ENCODE measurements around the gene SPEF2. TPM values are rescaled to one million over a fixed set of nuclear protein-coding genes. Genes with fewer than 3 reads are reported as not detected.

Gene SPEF2
- total and polyA plus RNA-seq, 5 donors from 2014 or later, result 0.75 to 4.4 (median 1.5) TPM

DNA sequence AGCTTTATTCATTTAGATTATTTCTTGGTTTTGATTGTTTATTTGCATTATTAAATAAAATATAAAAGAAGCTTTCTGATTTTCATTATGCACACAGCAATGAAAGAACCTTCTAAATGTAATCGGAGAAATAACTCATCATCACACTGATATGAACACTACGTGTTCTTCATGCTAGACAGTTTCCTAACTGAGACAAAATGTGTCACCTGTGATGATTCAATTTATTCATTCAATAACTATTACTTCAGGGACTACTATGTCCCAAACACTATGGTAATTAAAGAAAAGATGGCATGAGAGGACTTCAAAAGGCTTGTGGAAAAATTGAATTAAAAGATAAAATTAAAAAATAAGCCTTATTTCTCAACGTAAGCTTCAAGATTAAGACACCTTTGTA is 118.1 kb downstream of the SPEF2 start:
- Mint-ChIP-seq H3K4me1 (peaks cover 0 to 2% (median 0%) of the 10 kb centered on the region in 4 donors), H3K27me3 (peaks cover 4% of the 10 kb centered on the region), H3K36me3 (peaks cover 3% of the 10 kb centered on the region), H3K27ac (no peak overlapping the region), H3K4me3 (no peak overlapping the region), H3K9me3 (peaks cover 2 to 15% (median 4%) of the 10 kb centered on the region in 7 donors)
- DNase-seq (no peak), ATAC-seq (ENCODE audit: low read depth in 2 of 2) (no peak)
- Histone ChIP-seq H3K36me3 (ENCODE audit: control insufficient read depth, insufficient read depth, low read length) (no peaks in the 10 kb centered on the region), H3K4me1 (ENCODE audit: control insufficient read depth, insufficient read depth, low read length, poor library complexity, severe bottlenecking) (no peaks in the 10 kb centered on the region), H3K4me3 (ENCODE audit: low read depth, low read length) (no peak overlapping the region), H3K27me3 (ENCODE audit: control insufficient read depth, insufficient read depth, low read length) (no peaks in the 10 kb centered on the region), H3K9me3 (ENCODE audit: control insufficient read depth in 2 of 2, low read length in 2 of 2) (no peaks in the 10 kb centered on the region), H3K27ac (ENCODE audit: insufficient read depth, low read length, poor library complexity, severe bottlenecking) (no peak overlapping the region)

DNA sequence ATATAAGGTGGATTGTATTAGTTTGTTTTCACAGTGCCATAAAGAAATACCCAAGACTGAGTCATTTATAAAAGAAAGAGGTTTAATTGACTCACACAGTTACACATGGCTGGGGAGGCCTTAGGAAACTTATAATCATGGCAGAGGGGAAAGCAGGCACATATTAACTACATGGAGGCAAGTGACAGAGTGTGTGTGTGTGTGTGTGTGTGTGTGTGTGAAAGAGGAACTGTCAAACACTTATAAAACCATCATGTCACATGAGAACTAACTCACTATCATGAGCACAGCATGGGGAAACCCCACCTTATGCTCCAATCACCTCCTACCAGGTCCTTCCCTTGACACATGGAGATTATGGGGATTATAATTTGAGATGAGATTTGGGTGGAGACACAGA is 118.6 kb downstream of the SPEF2 start:
- Histone ChIP-seq H3K27ac (ENCODE audit: insufficient read depth, low read length, poor library complexity, severe bottlenecking) (no peak overlapping the region), H3K27me3 (ENCODE audit: control insufficient read depth, insufficient read depth, low read length) (no peaks in the 10 kb centered on the region), H3K4me3 (ENCODE audit: low read depth, low read length) (no peak overlapping the region), H3K4me1 (ENCODE audit: control insufficient read depth, insufficient read depth, low read length, poor library complexity, severe bottlenecking) (no peaks in the 10 kb centered on the region), H3K9me3 (ENCODE audit: control insufficient read depth in 2 of 2, low read length in 2 of 2) (no peaks in the 10 kb centered on the region), H3K36me3 (ENCODE audit: control insufficient read depth, insufficient read depth, low read length) (no peaks in the 10 kb centered on the region)
- no peak for ATAC-seq (ENCODE audit: low read depth in 2 of 2)
- no peak for DNase-seq
- Mint-ChIP-seq H3K9me3 (peaks cover 2 to 15% (median 4%) of the 10 kb centered on the region in 7 donors), H3K36me3 (peaks cover 8% of the 10 kb centered on the region), H3K27ac (no peak overlapping the region), H3K4me3 (no peak overlapping the region), H3K27me3 (peaks cover 4% of the 10 kb centered on the region), H3K4me1 (peaks cover 0 to 2% (median 0%) of the 10 kb centered on the region in 4 donors)

DNA sequence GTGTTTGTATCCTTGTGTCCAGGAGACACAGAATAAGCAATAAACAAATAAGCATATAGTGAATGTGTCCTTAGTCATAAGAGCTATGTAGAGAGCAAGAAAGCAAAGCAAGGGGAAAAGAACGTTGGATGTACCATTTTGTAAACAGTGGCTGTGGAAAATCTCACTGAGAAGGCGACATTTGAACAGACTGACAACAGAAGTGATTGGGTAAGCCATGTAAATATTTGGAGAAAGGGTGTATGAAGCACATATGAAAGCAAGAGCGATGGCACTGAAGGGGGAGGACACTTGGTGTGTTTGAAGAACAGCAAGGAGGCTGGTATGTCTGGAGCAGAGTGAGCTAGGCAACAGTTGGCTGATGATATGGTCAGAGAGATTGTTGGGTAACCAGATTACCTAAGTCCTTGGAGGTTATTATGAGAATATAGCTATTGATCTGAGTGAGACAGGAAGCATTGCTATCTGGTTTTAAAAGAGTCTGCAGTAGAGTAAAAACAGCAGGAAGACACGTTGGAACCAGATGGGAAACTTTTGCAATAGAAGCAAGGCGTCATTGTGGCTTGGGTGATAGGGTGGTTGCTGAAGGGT is 123.6 kb downstream of the SPEF2 start:
- H3K9me3 ChIP-seq (ENCODE audit: control insufficient read depth in 2 of 2, low read length in 2 of 2), result no peaks in the 10 kb centered on the region
- H3K27ac ChIP-seq (ENCODE audit: insufficient read depth, low read length, poor library complexity, severe bottlenecking), result no peak overlapping the region
- Mint-ChIP-seq H3K36me3 (peaks cover 11% of the 10 kb centered on the region), H3K4me3 (no peak overlapping the region), H3K27me3 (peaks cover 9% of the 10 kb centered on the region), H3K9me3 (peaks cover 2 to 13% (median 4%) of the 10 kb centered on the region in 7 donors), H3K27ac (no peak overlapping the region), H3K4me1 (peaks cover 0 to 2% (median 0%) of the 10 kb centered on the region in 4 donors)
- ATAC-seq (ENCODE audit: low read depth in 2 of 2), result no peak
- no peaks in the 10 kb centered on the region for H3K27me3 ChIP-seq (ENCODE audit: control insufficient read depth, insufficient read depth, low read length)
- H3K4me3 ChIP-seq (ENCODE audit: low read depth, low read length), result no peak overlapping the region
- no peaks in the 10 kb centered on the region for H3K36me3 ChIP-seq (ENCODE audit: control insufficient read depth, insufficient read depth, low read length)
- DNase-seq, result no peak
- no peaks in the 10 kb centered on the region for H3K4me1 ChIP-seq (ENCODE audit: control insufficient read depth, insufficient read depth, low read length, poor library complexity, severe bottlenecking)

DNA sequence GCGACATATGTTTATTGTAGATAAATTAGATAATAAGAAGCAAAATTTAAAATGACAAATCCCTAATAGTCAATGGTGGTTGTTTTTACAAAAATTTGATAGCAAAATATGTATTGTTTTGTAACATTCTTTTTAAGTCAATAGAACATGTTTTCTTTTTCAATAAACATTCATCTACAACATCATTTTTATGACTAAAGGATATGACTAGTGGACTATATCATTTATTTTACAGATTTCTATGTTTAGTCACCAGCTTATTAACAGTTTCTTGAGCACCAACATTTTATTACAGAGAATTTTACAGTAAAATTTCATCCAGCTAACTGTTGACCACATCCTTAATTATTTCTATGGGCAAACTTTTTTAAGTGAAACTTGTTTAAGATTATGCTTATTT is 124.3 kb downstream of the SPEF2 start:
- Histone ChIP-seq H3K27me3 (ENCODE audit: control insufficient read depth, insufficient read depth, low read length) (no peaks in the 10 kb centered on the region), H3K27ac (ENCODE audit: insufficient read depth, low read length, poor library complexity, severe bottlenecking) (no peak overlapping the region), H3K4me1 (ENCODE audit: control insufficient read depth, insufficient read depth, low read length, poor library complexity, severe bottlenecking) (no peaks in the 10 kb centered on the region), H3K36me3 (ENCODE audit: control insufficient read depth, insufficient read depth, low read length) (no peaks in the 10 kb centered on the region), H3K4me3 (ENCODE audit: low read depth, low read length) (no peak overlapping the region), H3K9me3 (ENCODE audit: control insufficient read depth in 2 of 2, low read length in 2 of 2) (no peaks in the 10 kb centered on the region)
- ATAC-seq (ENCODE audit: low read depth in 2 of 2) (no peak), DNase-seq (no peak)
- Mint-ChIP-seq H3K27me3 (peaks cover 9% of the 10 kb centered on the region), H3K9me3 (peaks cover 1 to 14% (median 4%) of the 10 kb centered on the region in 7 donors), H3K27ac (no peak overlapping the region), H3K4me3 (no peak overlapping the region), H3K36me3 (peaks cover 11% of the 10 kb centered on the region), H3K4me1 (peaks cover 0 to 2% (median 0%) of the 10 kb centered on the region in 4 donors)

DNA sequence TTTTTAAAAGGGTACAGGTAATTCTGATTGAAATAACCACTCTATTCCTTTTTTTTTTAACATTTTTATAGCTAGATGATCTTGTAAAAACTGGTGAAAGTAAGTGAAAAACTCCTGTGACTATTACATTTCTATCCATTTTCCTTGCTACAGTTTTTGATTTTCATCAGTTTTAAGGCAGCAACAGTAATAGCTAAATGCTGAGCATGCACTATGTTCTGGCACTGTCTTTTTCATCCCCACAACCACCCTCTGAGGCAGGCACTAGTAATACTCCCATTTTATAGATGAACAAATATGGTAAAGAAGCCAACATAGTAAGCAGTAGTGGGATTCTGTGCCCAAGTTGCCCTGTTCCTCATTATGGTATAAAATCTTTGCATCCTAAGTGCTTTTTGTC is 126.0 kb downstream of the SPEF2 start:
- peaks cover 0 to 6% (median 3%) of the 10 kb centered on the region in 4 donors for H3K4me1 Mint-ChIP-seq
- no peak for ATAC-seq (ENCODE audit: low read depth in 2 of 2)
- H3K27me3 Mint-ChIP-seq, result peaks cover 9% of the 10 kb centered on the region
- H3K27ac Mint-ChIP-seq, result peak overlapping the region in 1 of 3 donors; percentile 27
- peaks cover 0 to 15% (median 6%) of the 10 kb centered on the region in 7 donors for H3K9me3 Mint-ChIP-seq
- Histone ChIP-seq H3K4me3 (ENCODE audit: low read depth, low read length) (no peak overlapping the region), H3K4me1 (ENCODE audit: control insufficient read depth, insufficient read depth, low read length, poor library complexity, severe bottlenecking) (no peaks in the 10 kb centered on the region), H3K9me3 (ENCODE audit: control insufficient read depth in 2 of 2, low read length in 2 of 2) (no peaks in the 10 kb centered on the region), H3K27me3 (ENCODE audit: control insufficient read depth, insufficient read depth, low read length) (no peaks in the 10 kb centered on the region), H3K36me3 (ENCODE audit: control insufficient read depth, insufficient read depth, low read length) (no peaks in the 10 kb centered on the region), H3K27ac (ENCODE audit: insufficient read depth, low read length, poor library complexity, severe bottlenecking) (no peak overlapping the region)
- no peak for DNase-seq
- H3K4me3 Mint-ChIP-seq, result no peak overlapping the region
- peaks cover 10% of the 10 kb centered on the region for H3K36me3 Mint-ChIP-seq

DNA sequence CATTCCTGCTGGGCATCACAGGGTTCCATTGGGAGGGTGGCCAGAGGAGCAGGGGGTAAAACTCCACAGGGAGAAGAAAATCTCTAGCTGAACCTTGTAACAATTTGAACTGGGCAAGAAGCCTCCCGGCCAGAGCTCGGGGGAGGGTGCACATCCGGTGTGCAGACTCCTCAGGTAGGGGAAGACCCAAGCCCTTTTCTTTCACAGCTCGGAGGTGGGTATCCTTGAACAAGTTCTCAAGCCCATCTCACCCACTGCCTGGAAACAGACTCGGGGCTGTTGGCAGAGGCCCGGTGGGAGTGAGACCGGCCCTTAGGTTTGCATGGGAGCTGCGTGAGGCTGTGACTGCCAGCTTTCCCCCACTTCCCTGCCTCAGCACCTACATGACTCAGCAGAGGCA is 127.5 kb downstream of the SPEF2 start:
- Mint-ChIP-seq H3K27me3 (peaks cover 4% of the 10 kb centered on the region), H3K36me3 (peaks cover 7% of the 10 kb centered on the region), H3K4me3 (peak overlapping the region in 1 of 4 donors; percentile 44), H3K4me1 (peaks cover 0 to 9% (median 6%) of the 10 kb centered on the region in 4 donors), H3K27ac (no peak overlapping the region), H3K9me3 (peaks cover 2 to 12% (median 6%) of the 10 kb centered on the region in 7 donors)
- no peak overlapping the region for H3K4me3 ChIP-seq (ENCODE audit: low read depth, low read length)
- DNase-seq (no peak), ATAC-seq (ENCODE audit: low read depth in 2 of 2) (no peak)
- no peaks in the 10 kb centered on the region for H3K27me3 ChIP-seq (ENCODE audit: control insufficient read depth, insufficient read depth, low read length)
- no peak overlapping the region for H3K27ac ChIP-seq (ENCODE audit: insufficient read depth, low read length, poor library complexity, severe bottlenecking)
- H3K36me3 ChIP-seq (ENCODE audit: control insufficient read depth, insufficient read depth, low read length), result no peaks in the 10 kb centered on the region
- no peaks in the 10 kb centered on the region for H3K4me1 ChIP-seq (ENCODE audit: control insufficient read depth, insufficient read depth, low read length, poor library complexity, severe bottlenecking)
- no peaks in the 10 kb centered on the region for H3K9me3 ChIP-seq (ENCODE audit: control insufficient read depth in 2 of 2, low read length in 2 of 2)

DNA sequence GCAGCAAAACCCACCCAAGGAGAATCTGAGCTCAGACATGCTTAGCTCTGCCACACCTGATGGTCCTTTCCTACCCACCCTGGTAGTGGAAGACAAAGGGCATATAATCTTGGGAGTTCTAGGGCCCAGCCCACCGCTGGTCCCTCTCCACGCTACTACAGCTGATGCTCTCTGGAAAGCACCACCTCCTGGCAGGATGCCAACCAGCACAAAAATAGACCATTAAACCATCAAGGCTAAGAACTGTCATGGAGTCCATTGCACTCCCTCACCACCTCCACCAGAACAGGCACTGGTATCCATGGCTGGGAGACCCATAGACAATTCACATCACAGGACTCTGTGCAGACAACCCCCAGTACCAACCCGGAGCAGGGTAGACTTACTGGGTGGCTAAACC is 128.0 kb downstream of the SPEF2 start:
- ATAC-seq (ENCODE audit: low read depth in 2 of 2), result no peak
- Mint-ChIP-seq H3K4me3 (no peak overlapping the region), H3K36me3 (peaks cover 7% of the 10 kb centered on the region), H3K27ac (no peak overlapping the region), H3K4me1 (peaks cover 0 to 9% (median 6%) of the 10 kb centered on the region in 4 donors), H3K27me3 (peaks cover 4% of the 10 kb centered on the region), H3K9me3 (peaks cover 2 to 12% (median 6%) of the 10 kb centered on the region in 7 donors)
- Histone ChIP-seq H3K4me1 (ENCODE audit: control insufficient read depth, insufficient read depth, low read length, poor library complexity, severe bottlenecking) (no peaks in the 10 kb centered on the region), H3K9me3 (ENCODE audit: control insufficient read depth in 2 of 2, low read length in 2 of 2) (no peaks in the 10 kb centered on the region), H3K27ac (ENCODE audit: insufficient read depth, low read length, poor library complexity, severe bottlenecking) (no peak overlapping the region), H3K27me3 (ENCODE audit: control insufficient read depth, insufficient read depth, low read length) (no peaks in the 10 kb centered on the region), H3K4me3 (ENCODE audit: low read depth, low read length) (no peak overlapping the region), H3K36me3 (ENCODE audit: control insufficient read depth, insufficient read depth, low read length) (no peaks in the 10 kb centered on the region)
- DNase-seq, result no peak

DNA sequence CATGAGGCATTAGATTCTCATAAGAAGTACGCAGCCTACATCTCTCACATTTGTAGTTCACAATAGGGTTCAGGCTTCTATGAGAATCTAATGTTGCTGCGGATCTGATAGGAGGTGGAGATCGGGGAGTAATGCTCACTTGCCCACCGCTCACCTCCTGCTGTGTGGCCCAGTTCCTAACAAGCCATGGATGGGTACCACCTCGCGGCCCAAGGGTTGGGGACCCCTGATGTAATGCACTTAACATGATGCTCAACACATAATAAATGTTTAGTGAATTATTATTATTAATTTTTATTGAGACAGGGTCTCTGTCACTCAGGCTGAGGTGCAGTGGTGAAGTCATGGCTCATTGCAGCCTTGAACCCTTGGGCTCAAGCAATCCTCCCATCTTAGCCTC is 134.3 kb downstream of the SPEF2 start:
- Mint-ChIP-seq H3K27me3 (peaks cover 10% of the 10 kb centered on the region), H3K36me3 (no peaks in the 10 kb centered on the region), H3K27ac (no peak overlapping the region), H3K4me3 (no peak overlapping the region), H3K4me1 (peaks cover 0 to 10% (median 7%) of the 10 kb centered on the region in 4 donors), H3K9me3 (peaks cover 0 to 10% (median 5%) of the 10 kb centered on the region in 7 donors)
- Histone ChIP-seq H3K27me3 (ENCODE audit: control insufficient read depth, insufficient read depth, low read length) (no peaks in the 10 kb centered on the region), H3K9me3 (ENCODE audit: control insufficient read depth in 2 of 2, low read length in 2 of 2) (no peaks in the 10 kb centered on the region), H3K27ac (ENCODE audit: insufficient read depth, low read length, poor library complexity, severe bottlenecking) (no peak overlapping the region), H3K4me3 (ENCODE audit: low read depth, low read length) (no peak overlapping the region), H3K4me1 (ENCODE audit: control insufficient read depth, insufficient read depth, low read length, poor library complexity, severe bottlenecking) (no peaks in the 10 kb centered on the region), H3K36me3 (ENCODE audit: control insufficient read depth, insufficient read depth, low read length) (no peaks in the 10 kb centered on the region)
- ATAC-seq (ENCODE audit: low read depth in 2 of 2) (no peak), DNase-seq (no peak)

Data from CD4-positive, CD25-positive, alpha-beta regulatory T cell (primary cell).